Keratinocyte (primary cell): ENCODE measurements around the gene KDF1.

Experiments
- EZH2 ChIP-seq: IDR thresholded peaks from one replicate; pipeline ENCODE4 v1.6.1; 2012; ENCODE audit warnings: inconsistent platforms, mild to moderate bottlenecking, low read length, moderate library complexity
- TF ChIP-seq, protein P1 (sequence below), 3 experiments: IDR thresholded peaks in 1 of 3; conservative IDR thresholded peaks in 1 of 3; optimal IDR thresholded peaks in 1 of 3; 2 replicates in 2 of 3; 3 replicates in 1 of 3; pipeline versions ENCODE3 to v1.5.1; 2011; ENCODE audit warnings: low read length in 3 of 3, mild to moderate bottlenecking in 3 of 3, moderate library complexity in 2 of 3, control low read depth in 1 of 3, inconsistent platforms in 1 of 3; ENCODE audit not compliant: insufficient read depth in 2 of 3; ENCODE audit errors: extremely low read depth in 1 of 3

DNA sequence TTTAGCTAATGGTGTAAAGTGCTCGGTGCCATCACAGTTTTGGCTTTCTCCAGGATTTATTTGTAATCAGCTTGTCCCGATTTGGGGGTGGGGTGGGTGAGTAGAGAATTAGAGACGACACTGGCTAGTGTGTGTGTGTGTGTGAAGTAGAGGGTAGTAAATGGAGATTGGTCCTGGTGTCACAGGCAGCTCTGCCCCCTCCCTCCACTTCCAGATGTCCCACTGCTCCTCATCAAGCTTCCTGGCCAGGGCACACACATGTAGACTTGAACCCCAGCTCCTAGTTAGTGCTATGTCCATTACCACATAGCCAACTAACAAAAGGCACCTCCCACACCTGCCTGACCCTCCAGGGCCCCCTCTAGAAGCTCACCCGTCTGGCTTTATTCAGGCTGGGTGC is 36.4 kb upstream of the KDF1 start:
- TF ChIP-seq, protein P1, sequence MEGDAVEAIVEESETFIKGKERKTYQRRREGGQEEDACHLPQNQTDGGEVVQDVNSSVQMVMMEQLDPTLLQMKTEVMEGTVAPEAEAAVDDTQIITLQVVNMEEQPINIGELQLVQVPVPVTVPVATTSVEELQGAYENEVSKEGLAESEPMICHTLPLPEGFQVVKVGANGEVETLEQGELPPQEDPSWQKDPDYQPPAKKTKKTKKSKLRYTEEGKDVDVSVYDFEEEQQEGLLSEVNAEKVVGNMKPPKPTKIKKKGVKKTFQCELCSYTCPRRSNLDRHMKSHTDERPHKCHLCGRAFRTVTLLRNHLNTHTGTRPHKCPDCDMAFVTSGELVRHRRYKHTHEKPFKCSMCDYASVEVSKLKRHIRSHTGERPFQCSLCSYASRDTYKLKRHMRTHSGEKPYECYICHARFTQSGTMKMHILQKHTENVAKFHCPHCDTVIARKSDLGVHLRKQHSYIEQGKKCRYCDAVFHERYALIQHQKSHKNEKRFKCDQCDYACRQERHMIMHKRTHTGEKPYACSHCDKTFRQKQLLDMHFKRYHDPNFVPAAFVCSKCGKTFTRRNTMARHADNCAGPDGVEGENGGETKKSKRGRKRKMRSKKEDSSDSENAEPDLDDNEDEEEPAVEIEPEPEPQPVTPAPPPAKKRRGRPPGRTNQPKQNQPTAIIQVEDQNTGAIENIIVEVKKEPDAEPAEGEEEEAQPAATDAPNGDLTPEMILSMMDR (optimal IDR thresholded peaks at IDR 0.05 in 1 of 3, IDR thresholded peaks at IDR 0.05 in 1 of 3, conservative IDR thresholded peaks at IDR 0.05 in 1 of 3; ENCODE audit: extremely low read depth in 1 of 3, insufficient read depth in 2 of 3, low read length in 3 of 3) = no peak
- TF ChIP-seq EZH2 = no peak
